H1 (cell line): Measurements from ENCODE around the gene EEF2. TPM values are rescaled to one million over a fixed set of nuclear protein-coding genes. Genes with fewer than 3 reads are reported as not detected.

ENCODE experiments used
- CTCF ChIA-PET: fragments of 300-600 bp; sonication (Branson Sonifier 250); formaldehyde crosslinking; loops from one replicate; lab custom pipeline; 2021; ENCODE audit not compliant: partially characterized antibody; lab: Charles Lee
- POLR2A ChIA-PET: fragments of 300-600 bp; sonication (Branson Sonifier 250); formaldehyde crosslinking; loops from one replicate; lab custom pipeline; 2021; ENCODE audit warnings: inconsistent platforms; ENCODE audit not compliant: partially characterized antibody; lab: Charles Lee
- DNase-seq, 2 experiments: peaks; one replicate each; pipeline versions ENCODE4 v3.0.0 to v3.0.0-alpha.2; 2010 to 2022; ENCODE audit warnings: low spot score in 2 of 2, low read depth in 1 of 2, mixed read lengths in 1 of 2
- FAIRE-seq: peaks from 2 replicates; lab custom pipeline; 2011; peaks lifted over from hg19 to GRCh38; lab: Jason Lieb, UNC
- H2AFZ ChIP-seq: 2 replicates; pipeline ENCODE4 v1.8.1; 2012; ENCODE audit warnings: low read length, inconsistent platforms
- H2AK5ac ChIP-seq: 2 replicates; pipeline ENCODE4 v1.6.1; 2013; ENCODE audit warnings: low read depth, low read length
- H2BK120ac ChIP-seq: replicated peaks from 2 replicates; pipeline ENCODE3; 2013; ENCODE audit warnings: low read depth, low read length, inconsistent platforms
- H2BK12ac ChIP-seq: 2 replicates; pipeline ENCODE4 v1.6.1; 2013; ENCODE audit warnings: low read depth, low read length
- H2BK15ac ChIP-seq: 2 replicates; pipeline ENCODE4 v1.6.1; 2013; ENCODE audit warnings: low read length
- H2BK20ac ChIP-seq: 2 replicates; pipeline ENCODE4 v1.6.1; 2013; ENCODE audit warnings: low read length
- H2BK5ac ChIP-seq: 2 replicates; pipeline ENCODE4 v1.6.1; 2013; ENCODE audit warnings: low read depth, low read length
- H3K14ac ChIP-seq: 2 replicates; pipeline ENCODE4 v1.6.1; 2013; ENCODE audit warnings: inconsistent platforms; ENCODE audit not compliant: insufficient read length
- H3K18ac ChIP-seq: 2 replicates; pipeline ENCODE4 v1.6.1; 2013; ENCODE audit warnings: low read length; ENCODE audit errors: extremely low read depth
- H3K23ac ChIP-seq: 2 replicates; pipeline ENCODE4 v1.6.1; 2013; ENCODE audit warnings: inconsistent platforms; ENCODE audit not compliant: insufficient read length
- H3K23me2 ChIP-seq: 2 replicates; pipeline ENCODE4 v1.6.1; 2013; ENCODE audit warnings: low read depth, low read length
- H3K27ac ChIP-seq: 2 replicates; pipeline ENCODE4 v1.6.1; 2011; ENCODE audit warnings: low read depth, low read length, inconsistent platforms
- H3K27me3 ChIP-seq, 4 experiments: replicated peaks in 1 of 4; 1 replicate in 1 of 4; 2 replicates in 3 of 4; pipeline versions ENCODE4 v1.6.1 to v1.8.1; 2011 to 2013; ENCODE audit warnings: low read length in 3 of 4, mild to moderate bottlenecking in 3 of 4, inconsistent platforms in 2 of 4, mixed read lengths in 2 of 4, moderate library complexity in 1 of 4; ENCODE audit not compliant: control insufficient read depth in 3 of 4, insufficient read depth in 3 of 4; ENCODE audit errors: extremely low read depth in 1 of 4
- H3K36me3 ChIP-seq, 4 experiments: 2 replicates each; pipeline versions ENCODE4 v1.6.1 to v1.8.1; 2011 to 2013; ENCODE audit warnings: mild to moderate bottlenecking in 4 of 4, low read length in 3 of 4, moderate library complexity in 2 of 4, control low read depth in 1 of 4, inconsistent platforms in 1 of 4; ENCODE audit not compliant: insufficient read depth in 4 of 4, control insufficient read depth in 2 of 4
- H3K4ac ChIP-seq: replicated peaks from 2 replicates; pipeline ENCODE3; 2013; ENCODE audit warnings: low read length, low read depth, mixed read lengths, inconsistent platforms; ENCODE audit not compliant: insufficient read length
- H3K4me1 ChIP-seq, 4 experiments: replicated peaks in 1 of 4; 1 replicate in 1 of 4; 2 replicates in 3 of 4; pipeline versions ENCODE4 v1.6.1 to v1.8.1; 2011 to 2013; ENCODE audit warnings: low read length in 3 of 4, inconsistent platforms in 2 of 4, mixed read lengths in 1 of 4; ENCODE audit not compliant: insufficient read depth in 4 of 4, control insufficient read depth in 3 of 4
- H3K4me2 ChIP-seq, 2 experiments: 2 replicates each; pipeline versions ENCODE4 v1.6.1 to v1.8.1; 2011 to 2013; ENCODE audit warnings: low read depth in 2 of 2, low read length in 2 of 2, control low read depth in 1 of 2, inconsistent platforms in 1 of 2, mild to moderate bottlenecking in 1 of 2; ENCODE audit not compliant: insufficient read depth in 1 of 2
- H3K4me3 ChIP-seq, 4 experiments: fragments of 200-600, 300-600 bp in 1 of 4; sonication (generic), shearing (Covaris generic), sonication (Bioruptor Twin) in 1 of 4; 2 replicates each; pipeline versions ENCODE4 v1.5.1 to v1.8.1; 2011 to 2016; ENCODE audit warnings: low read length in 4 of 4, low read depth in 3 of 4, control low read depth in 2 of 4, inconsistent platforms in 2 of 4, mild to moderate bottlenecking in 2 of 4, mixed read lengths in 1 of 4, moderate library complexity in 1 of 4; ENCODE audit not compliant: insufficient read depth in 2 of 4; ENCODE audit errors: extremely low read depth in 1 of 4
- H3K56ac ChIP-seq: replicated peaks from 2 replicates; pipeline ENCODE3; 2013; ENCODE audit warnings: low read depth, mild to moderate bottlenecking, mixed read lengths, low read length, inconsistent platforms; ENCODE audit not compliant: insufficient read length
- H3K79me1 ChIP-seq: 2 replicates; pipeline ENCODE4 v1.6.1; 2013; ENCODE audit warnings: low read depth, low read length, control low read depth
- H3K79me2 ChIP-seq, 2 experiments: 2 replicates each; pipeline versions ENCODE4 v1.6.1 to v1.8.1; 2012 to 2013; ENCODE audit warnings: low read length in 2 of 2, mild to moderate bottlenecking in 2 of 2, inconsistent platforms in 1 of 2; ENCODE audit not compliant: insufficient read depth in 2 of 2, control insufficient read depth in 1 of 2
- H3K9ac ChIP-seq, 4 experiments: replicated peaks in 1 of 4; 1 replicate in 1 of 4; 2 replicates in 3 of 4; pipeline versions ENCODE4 v1.6.1 to v1.8.1; 2011 to 2013; ENCODE audit warnings: low read depth in 3 of 4, low read length in 3 of 4, control low read depth in 2 of 4, mild to moderate bottlenecking in 2 of 4, moderate library complexity in 2 of 4, inconsistent platforms in 1 of 4; ENCODE audit errors: extremely low read depth in 1 of 4
- H3K9me3 ChIP-seq, 2 experiments: 2 replicates each; pipeline versions ENCODE4 v1.6.1 to v1.8.1; 2012 to 2013; ENCODE audit warnings: mild to moderate bottlenecking in 2 of 2, moderate library complexity in 2 of 2, control low read depth in 1 of 2, inconsistent platforms in 1 of 2, low read depth in 1 of 2, low read length in 1 of 2, mixed read lengths in 1 of 2; ENCODE audit not compliant: insufficient read depth in 2 of 2
- H4K20me1 ChIP-seq, 2 experiments: replicated peaks in 1 of 2; 2 replicates each; pipeline versions ENCODE3 to v1.8.1; 2011 to 2013; ENCODE audit warnings: inconsistent platforms in 2 of 2, low read length in 2 of 2, mild to moderate bottlenecking in 1 of 2; ENCODE audit not compliant: insufficient read depth in 2 of 2, control insufficient read depth in 1 of 2
- H4K5ac ChIP-seq: 2 replicates; pipeline ENCODE4 v1.6.1; 2013; ENCODE audit warnings: low read length, low read depth, mixed read lengths, inconsistent platforms; ENCODE audit not compliant: insufficient read length
- H4K8ac ChIP-seq: 2 replicates; pipeline ENCODE4 v1.8.0; 2013; ENCODE audit warnings: mild to moderate bottlenecking, moderate library complexity, low read length, inconsistent platforms; ENCODE audit not compliant: insufficient read depth; ENCODE audit errors: extremely low read depth
- H4K91ac ChIP-seq: replicated peaks from 2 replicates; pipeline ENCODE3; 2013; ENCODE audit warnings: low read length, mixed read lengths, inconsistent platforms; ENCODE audit not compliant: insufficient read length
- CREB1 ChIP-seq: IDR thresholded peaks from 2 replicates; pipeline ENCODE4 v1.6.1; 2012; ENCODE audit warnings: inconsistent platforms
- FOSL1 ChIP-seq: IDR thresholded peaks from 2 replicates; pipeline ENCODE4 v1.6.1; 2011; ENCODE audit warnings: mild to moderate bottlenecking, low read depth, low read length, moderate library complexity; ENCODE audit not compliant: insufficient read depth
- KDM1A ChIP-seq: fragments of 200-600, 300-600 bp; sonication (generic); IDR thresholded peaks from 2 replicates; pipeline ENCODE4 v1.7.1; 2016; ENCODE audit warnings: mild to moderate bottlenecking, low read length, borderline replicate concordance
- SP1 ChIP-seq: IDR thresholded peaks from 2 replicates; pipeline ENCODE4 v1.6.1; 2011; ENCODE audit warnings: low read depth, low read length
- SRF ChIP-seq: IDR thresholded peaks from 2 replicates; pipeline ENCODE4 v1.6.1; 2011; ENCODE audit warnings: mild to moderate bottlenecking, low read depth, low read length, moderate library complexity
- ZNF274 ChIP-seq: IDR thresholded peaks from 2 replicates; pipeline ENCODE4 v1.7.0; 2012; ENCODE audit warnings: low read length, borderline replicate concordance; ENCODE audit errors: extremely low read depth
- WGBS, 2 experiments: shearing (Covaris generic) in 1 of 2; methylation state at CpG; one replicate each; pipeline versions ENCODE4 v1.1.6 to v1.1.7; 2013 to 2015; ENCODE audit warnings: low lambda C conversion rate in 2 of 2, mixed read lengths in 2 of 2, inconsistent platforms in 1 of 2, low coverage in 1 of 2, missing lambda C conversion rate in 1 of 2; ENCODE audit not compliant: insufficient replicate concordance in 2 of 2, insufficient coverage in 1 of 2, insufficient read length in 1 of 2; ENCODE audit errors: extremely low coverage in 1 of 2, missing lambda C conversion rate in 1 of 2; 5-methylcytosine and 5-hydroxymethylcytosine counted together
- polyA plus RNA-seq, 7 experiments: library from polyadenylated mRNA; depleted of rRNA in 3 of 7; stranded (reverse) in 5 of 7; unstranded in 2 of 7; fragments of >200 nt in 5 of 7; fragments of 200-250 nt in 2 of 7; gene quantifications; 1 replicate in 5 of 7; 2 replicates in 1 of 7; 4 replicates in 1 of 7; pipeline versions ENCODE4 v1.2.1 to v1.2.3, GENCODE V29; 2011 to 2013; ENCODE audit warnings: missing spikeins in 2 of 7, mixed read lengths in 2 of 7
- total RNA-seq: library from RNA; stranded (reverse); fragmentation: NEBNext Ultra II Directional; extraction: Animal tissue kit (Norgen Biotek cat#: 25700); gene quantifications from 2 replicates; pipeline ENCODE4 v1.2.1, GENCODE V29; 2021

Gene EEF2
- total and polyA plus RNA-seq, 2 of the 8 experiments (the other 6 are each of a cell fraction or from before 2014, with no cell fraction given) = 1,554 to 3,380 TPM

GRCh38 chr19:4030552-4030951 lies 45.3 kb upstream of the EEF2 start:
- H3K4me1 ChIP-seq = no peaks in the 10 kb centered on the region
- no peak overlapping the region for H2BK15ac ChIP-seq
- H2AFZ ChIP-seq = no peak overlapping the region
- H4K91ac ChIP-seq = no peak overlapping the region
- H3K36me3 ChIP-seq = peaks cover 0 to 44% (median 10%) of the 10 kb centered on the region in 4 experiments; a peak in 5 of 8 replicates
- no peak overlapping the region for H2AK5ac ChIP-seq
- H3K79me2 ChIP-seq = no peaks in the 10 kb centered on the region
- H3K4ac ChIP-seq = no peak overlapping the region
- H3K79me1 ChIP-seq = 0 out of 2 replicates have a peak, but pooled peaks cover 3% of the 10 kb centered on the region
- FAIRE-seq = no peak
- no peaks in the 10 kb centered on the region for H3K27me3 ChIP-seq
- no peak overlapping the region for H3K23ac ChIP-seq
- H2BK5ac ChIP-seq = no peak overlapping the region
- peaks cover 1% of the 10 kb centered on the region; the same call in 1 of the 2 replicates for H3K23me2 ChIP-seq
- no peak for TF ChIP-seq SP1
- TF ChIP-seq SRF = no peak
- TF ChIP-seq KDM1A = no peak
- TF ChIP-seq CREB1 = no peak
- TF ChIP-seq ZNF274 = no peak
- no peak for TF ChIP-seq FOSL1
- H4K8ac ChIP-seq = no peak overlapping the region
- H3K4me2 ChIP-seq = no peak overlapping the region
- CTCF ChIA-PET = no interaction called here
- H2BK12ac ChIP-seq = no peak overlapping the region
- H3K56ac ChIP-seq = no peak overlapping the region
- no peak for DNase-seq
- no peak overlapping the region for H2BK120ac ChIP-seq
- H3K14ac ChIP-seq = no peak overlapping the region
- no peak overlapping the region for H3K18ac ChIP-seq
- H3K9me3 ChIP-seq = peaks cover 0 to 5% of the 10 kb centered on the region in 2 experiments; a peak in 1 of 4 replicates
- no peak overlapping the region for H3K27ac ChIP-seq
- no peak overlapping the region for H4K5ac ChIP-seq
- WGBS, 2 experiments = 93% methylated on average over 5 of the region's 6 CpGs; no CpG with 5 or more reads in 1 of the 2 experiments
- H3K9ac ChIP-seq = no peak overlapping the region
- no peak overlapping the region for H3K4me3 ChIP-seq
- peaks cover 0 to 13% of the 10 kb centered on the region in 2 experiments for H4K20me1 ChIP-seq
- H2BK20ac ChIP-seq = no peak overlapping the region
- POLR2A ChIA-PET = interaction anchor here (3.1 kb wide), 1 partner anchor 11 kb away, joined by 19 read pairs; no protein-coding TSS in a partner anchor
